ENCODE results near the gene RIC8B.
A peak's percentile ranks its signal among the peaks of the same experiment; 100 is the strongest.

RIC8B gene

GRCh38 chr12:106878804-106879203 lies 104.3 kb downstream of the RIC8B start:
- peak; percentile 90 for DNase-seq

DNA sequence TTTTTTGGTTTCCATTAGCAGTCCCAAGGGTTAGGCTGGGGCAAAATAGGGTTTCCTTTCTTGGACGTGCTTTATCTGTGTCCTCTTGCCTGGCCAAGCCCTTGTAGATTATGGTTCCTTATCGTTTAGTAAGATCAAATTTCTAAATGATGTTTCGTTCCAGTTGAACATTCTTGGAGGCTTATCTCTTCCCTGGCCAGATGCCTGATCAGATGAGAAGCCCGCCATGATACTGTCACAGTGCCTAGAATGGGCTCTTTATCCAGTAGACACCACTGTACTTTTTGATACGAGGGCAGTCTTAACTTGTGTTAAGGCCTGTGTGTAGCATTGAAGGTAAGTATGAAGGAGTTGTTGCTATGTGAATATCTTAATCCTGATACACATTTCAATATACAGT lies 105.1 kb downstream of the RIC8B start:
- no peak for DNase-seq

DNA sequence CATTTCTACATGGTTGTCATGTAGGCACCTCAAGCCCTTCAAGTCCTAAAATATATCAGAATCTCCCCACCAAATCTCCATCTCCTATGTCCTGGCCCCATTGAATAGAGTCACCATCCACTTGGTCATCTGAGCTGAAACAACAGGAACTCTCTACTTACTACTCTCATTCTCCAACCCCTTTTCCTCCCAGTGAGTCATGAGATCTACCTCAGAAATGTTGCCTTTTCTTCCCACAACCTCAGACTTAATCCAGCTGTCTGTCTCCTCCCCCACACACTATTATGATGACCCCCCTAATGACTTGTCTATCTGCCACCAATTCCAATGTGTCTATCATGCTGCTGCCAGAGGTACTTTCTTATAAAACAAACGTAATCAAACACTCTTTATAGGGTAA lies 108.9 kb downstream of the RIC8B start:
- no peak for DNase-seq

DNA sequence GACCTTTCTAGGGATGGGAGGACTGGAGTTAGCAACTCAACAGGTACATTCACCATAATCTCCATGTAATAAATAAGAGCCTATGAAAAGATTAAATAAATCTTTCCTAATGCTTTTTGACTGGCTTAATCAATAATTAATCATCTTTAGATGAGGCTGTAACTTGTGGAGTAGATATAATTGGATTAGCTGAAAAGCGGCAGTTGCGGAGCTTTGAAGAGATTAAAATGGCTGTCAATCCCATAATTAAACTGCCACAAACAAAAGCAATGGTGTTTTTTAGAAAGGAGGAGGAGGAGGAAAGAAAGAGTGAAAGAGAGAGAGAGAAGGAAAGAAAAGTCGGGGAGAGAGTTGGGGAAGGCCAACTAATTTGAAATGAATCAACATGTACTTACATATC lies 110.5 kb downstream of the RIC8B start:
- no peak for DNase-seq

DNA sequence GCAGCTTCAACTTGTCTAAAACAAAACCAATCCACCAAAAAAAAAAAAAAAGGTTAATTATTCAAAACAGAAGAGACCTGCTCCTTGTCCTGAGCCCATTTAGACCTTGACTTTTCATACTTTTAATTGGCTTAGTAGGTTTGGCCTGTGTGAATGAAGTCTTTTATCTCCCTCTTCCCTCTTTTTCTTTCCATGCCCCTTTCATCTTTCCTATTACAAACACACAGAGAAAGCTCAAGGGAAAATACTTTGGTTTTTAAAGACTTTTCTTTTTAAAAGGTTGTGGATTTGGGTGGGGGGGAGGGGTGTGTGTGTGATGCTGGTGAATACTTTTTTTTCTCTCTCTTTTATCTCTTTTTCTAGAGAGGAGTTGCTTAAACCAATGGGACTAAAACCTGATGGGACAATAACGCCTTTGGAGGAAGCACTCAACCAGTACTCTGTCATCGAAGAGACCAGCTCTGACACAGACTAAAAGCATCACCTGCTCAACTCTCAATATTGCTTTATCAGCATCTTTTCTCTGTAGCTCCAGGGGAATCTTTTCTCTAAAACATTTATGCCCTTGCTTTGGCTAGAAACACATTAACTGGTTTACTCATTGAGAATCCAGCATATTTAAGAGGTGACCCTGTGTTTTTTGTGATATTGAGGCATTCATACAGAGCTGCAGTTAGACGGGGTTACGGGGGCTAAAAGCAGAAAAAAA lies 111.2 kb downstream of the RIC8B start:
- no peak for DNase-seq

DNA sequence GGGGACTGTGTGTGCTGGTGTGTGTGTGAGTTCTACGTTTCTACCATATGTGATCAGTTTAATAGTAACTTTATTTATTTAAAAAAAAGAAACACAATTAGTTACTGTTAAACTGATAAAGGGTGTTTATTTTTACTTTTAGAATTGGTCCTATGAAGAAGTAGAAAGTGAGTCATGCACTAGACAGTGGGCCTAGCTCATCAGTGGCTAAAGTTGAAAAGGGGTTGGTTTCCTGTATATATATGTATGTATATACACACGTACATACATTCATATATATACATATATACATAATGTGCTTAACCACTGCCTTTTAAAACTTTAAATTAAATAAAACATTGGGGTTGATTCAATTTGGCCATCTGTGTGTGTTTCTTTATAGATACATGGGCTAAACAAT lies 112.5 kb downstream of the RIC8B start:
- DNase-seq, result no peak

- no peak for DNase-seq
Observed at GRCh38 chr12:106888348-106888970, 114.0 kb downstream of the RIC8B start.

DNA sequence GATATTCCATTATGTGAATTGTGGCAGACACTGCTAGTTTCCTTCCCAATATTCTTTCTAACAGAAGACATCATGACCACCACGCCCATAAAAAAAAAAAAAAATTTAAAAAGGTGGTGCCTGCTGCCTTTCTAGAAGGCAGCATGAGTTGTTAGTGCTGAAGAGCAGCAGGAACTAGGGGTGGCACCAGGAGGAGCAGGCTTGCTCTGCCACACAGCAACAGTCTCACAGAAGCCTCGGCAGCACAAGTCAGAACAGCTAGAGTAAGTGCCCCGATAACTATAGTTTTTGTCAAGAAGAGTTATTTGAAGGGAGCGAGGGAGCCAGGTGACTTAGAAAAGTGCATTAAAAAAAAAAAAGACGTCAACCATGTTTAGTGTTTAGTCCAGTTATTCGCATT lies 114.8 kb downstream of the RIC8B start:
- DNase-seq, result no peak

- no peak for DNase-seq
Observed at GRCh38 chr12:106889950-106890626, 115.6 kb downstream of the RIC8B start.

GRCh38 chr12:106892075-106892474 lies 117.6 kb downstream of the RIC8B start:
- DNase-seq, result peak; percentile 13

GRCh38 chr12:106893451-106893850 lies 119.0 kb downstream of the RIC8B start:
- no peak for DNase-seq

DNA sequence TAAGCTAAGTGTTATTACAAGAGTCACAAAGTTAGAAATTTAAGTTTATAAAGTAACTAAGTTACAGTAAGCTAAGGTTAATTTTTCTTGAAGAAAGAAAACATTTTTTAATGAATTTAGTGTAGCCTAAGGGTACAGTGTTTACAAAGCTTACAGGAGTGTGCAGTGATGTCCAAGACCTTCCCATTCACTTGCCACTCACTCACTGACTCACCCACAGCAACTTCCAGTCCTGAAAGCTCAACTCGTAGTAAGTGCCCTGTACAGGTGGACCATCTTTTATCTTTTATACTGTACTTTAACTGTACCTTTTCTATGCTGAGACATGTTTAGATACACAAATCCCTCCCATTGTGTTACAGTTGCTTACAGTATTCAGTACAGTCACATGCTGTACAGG lies 120.3 kb downstream of the RIC8B start:
- no peak for DNase-seq

DNA sequence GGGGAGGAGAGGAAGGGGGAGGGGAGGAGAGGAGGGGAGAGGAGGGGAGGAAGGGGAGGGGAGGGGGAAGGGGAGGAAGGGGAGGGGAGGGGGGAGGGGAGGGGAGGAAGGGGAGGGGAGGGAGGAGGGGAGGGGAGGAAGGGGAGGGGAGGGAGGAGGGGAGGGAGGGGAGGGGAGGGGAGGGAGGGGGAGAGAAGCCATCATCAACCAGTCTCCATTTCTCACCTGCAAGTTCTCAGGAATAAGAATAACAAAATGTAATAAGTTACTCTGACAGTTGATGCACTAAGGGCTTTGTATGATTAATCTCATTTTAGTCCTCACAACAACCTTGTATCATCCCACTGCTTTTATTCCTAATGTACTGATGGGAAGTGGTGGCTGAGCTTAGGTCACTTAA lies 122.1 kb downstream of the RIC8B start:
- no peak for DNase-seq

- no peak for DNase-seq
Observed at GRCh38 chr12:106897082-106897481, 122.6 kb downstream of the RIC8B start.

DNA sequence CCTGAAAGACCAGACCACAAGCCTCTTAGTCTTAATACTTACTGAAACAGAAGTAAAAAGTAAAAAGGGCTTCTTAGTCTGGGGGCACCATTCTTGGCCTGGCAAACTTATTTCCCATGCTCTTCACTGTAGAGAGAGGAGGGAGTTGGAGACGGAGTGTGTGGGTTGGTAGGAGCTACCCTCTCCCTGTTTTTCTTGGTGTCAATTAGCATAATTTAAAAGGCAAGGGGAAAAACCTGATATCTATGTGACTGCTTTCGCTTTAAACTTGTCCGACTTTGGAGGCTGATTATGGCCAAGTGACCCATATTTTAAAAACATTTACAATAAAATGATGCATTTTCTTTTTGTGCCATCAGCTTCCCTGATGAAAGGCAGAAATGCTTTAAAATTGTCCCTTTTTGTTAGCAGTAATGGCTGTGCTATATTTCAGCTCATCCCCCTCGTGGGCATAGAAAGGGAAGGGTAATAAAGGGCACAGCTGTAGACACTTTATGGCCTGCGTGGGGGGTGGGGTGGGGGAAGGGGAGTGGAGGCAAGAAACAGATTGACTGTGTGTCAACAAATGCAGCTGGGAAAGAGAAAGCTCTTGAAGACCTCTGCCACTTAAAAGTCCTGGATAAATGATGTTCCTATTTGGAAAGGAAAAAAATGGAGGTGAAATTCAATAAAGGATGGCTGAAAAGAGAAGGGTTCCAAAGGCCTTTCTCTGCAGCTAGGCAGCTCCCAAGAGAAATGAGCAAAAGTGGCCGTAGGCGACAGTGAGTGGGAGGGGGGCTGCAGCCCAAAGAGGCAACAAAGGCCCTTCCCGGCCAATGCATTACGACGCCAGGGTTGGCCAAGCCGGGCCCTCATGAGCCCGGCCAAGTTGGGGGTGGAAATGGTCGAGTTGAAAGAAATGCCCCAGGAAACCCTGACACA lies 123.8 kb downstream of the RIC8B start:
- no peak for DNase-seq

- DNase-seq, result no peak
Observed at GRCh38 chr12:106900554-106900953, 126.1 kb downstream of the RIC8B start.

- DNase-seq, result no peak
Observed at GRCh38 chr12:106901276-106901675, 126.8 kb downstream of the RIC8B start.

DNA sequence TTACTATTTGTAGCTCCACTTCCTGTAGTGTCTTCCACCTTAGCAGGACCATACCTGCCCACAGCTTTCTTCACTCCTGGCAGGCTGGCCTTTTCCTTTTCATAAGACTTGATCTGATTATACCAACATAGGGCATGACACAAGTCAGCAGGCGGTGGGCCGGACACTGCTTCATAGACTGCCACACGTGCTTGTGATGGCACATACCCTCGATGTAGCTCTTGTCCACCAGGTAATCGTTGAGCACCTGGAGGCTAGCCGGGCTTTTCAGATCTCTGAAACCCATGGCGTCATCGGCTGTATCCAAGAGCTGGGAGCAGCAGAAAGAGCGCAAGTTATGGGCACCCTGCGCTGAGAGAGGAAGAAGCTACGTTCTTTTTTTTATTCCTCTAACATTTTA lies 127.6 kb downstream of the RIC8B start:
- no peak for DNase-seq

DNA sequence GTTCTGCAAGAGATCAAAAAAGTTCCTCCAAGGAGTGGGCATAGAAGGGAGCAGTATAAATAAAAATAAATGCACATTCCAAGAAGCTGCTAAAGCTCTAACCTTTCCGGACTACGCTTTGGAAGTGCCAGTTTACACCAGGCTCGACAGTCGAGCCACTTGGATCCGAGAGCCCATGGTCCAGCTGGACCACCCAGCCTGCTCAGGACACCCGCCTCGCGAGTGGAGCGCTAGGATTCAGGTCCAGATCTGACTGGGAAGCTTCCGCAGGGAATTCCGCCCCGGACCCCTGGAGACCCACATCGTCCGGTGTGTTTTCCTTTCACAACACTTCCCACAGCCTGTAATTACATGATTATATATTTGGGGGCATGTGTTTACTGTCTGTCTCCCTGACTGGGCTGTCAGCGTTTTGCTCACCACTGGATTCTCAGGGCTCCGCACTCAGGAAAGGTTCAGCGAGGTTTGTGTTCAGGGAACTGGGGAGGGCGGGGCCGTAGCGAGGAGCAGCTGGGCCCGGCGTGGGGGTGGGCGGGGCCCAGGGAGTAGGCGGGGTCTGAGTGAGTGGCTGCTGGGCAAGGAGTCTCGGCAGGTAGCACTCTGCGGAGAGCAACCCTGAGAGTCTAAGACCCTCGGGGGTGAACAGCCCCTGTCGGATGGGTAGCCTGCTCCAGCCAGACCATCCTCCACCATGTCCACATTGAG lies 128.9 kb downstream of the RIC8B start:
- DNase-seq, result peak; percentile 74

DNA sequence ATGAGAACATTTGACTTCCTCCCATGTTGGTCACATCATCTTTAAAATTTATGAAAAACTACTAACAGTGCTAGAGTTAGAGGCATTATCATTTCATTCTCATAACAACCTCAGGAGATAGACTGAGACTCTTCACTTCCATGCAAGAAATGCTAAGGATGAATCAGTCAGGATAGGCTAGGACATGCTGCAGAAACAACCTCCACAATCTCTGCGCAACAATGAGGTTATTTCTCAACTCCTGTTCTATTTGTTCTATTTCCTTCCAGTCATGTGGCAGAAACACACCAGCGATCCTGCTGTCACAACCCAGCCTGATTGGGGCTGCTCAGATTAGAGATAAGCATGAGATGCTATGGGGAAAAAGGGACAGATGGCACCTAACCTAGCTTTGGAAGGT lies 132.2 kb downstream of the RIC8B start:
- no peak for DNase-seq

- no peak for DNase-seq
Observed at GRCh38 chr12:106907411-106907810, 132.9 kb downstream of the RIC8B start.

DNA sequence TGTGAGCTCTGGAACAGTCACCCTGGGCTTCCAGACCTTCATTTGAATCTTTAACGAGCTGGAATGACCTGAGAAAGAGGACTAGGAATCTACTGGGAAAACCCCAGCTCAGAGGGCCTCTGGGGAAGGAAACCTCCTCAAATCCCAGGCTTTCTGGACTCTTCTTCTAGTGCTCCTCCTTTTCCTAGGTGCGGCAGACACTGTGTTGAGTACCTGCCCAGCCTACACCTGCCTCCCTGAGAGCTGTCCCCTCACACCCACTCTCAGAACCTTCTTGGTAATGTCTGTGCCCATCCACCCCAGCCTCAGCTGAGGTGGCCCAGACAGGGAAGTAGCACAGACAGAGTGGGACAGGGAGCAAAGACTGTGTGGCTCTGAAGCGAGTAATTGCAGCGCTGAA lies 133.4 kb downstream of the RIC8B start:
- DNase-seq, result no peak

DNA sequence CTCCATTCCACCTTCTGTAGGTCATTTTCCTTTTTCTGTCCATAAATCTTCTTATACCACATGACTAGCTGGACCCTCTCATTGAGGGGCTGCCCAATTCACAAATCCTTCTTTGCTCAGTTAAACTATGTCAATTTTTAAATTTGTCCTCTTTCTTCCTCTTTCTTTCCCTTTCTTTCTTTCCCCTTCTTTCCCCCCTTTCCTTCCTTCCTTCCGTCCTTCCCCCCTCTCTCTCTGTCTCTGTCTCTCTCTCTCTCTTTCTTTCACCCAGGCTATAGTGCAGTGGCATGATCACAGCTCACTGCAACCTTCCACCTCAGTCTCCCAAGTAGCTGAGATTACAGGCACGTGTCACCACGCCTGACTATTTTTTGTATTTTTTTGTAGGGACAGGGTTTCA lies 134.1 kb downstream of the RIC8B start:
- no peak for DNase-seq

All from NCI-H774 (cell line).